ENCODE data around the gene ROMO1. TPM values are rescaled to one million over a fixed set of nuclear protein-coding genes. Genes with fewer than 3 reads are reported as not detected.
A peak's percentile ranks its signal among the peaks of the same experiment; 100 is the strongest.
"Not testable (repeated sequence)": the region's sequence is repeated elsewhere in the genome, so short reads cannot be mapped to it uniquely, and the experiment has no call there.

Gene ROMO1
- total and polyA plus RNA-seq, 10 of the 15 experiments (the other 5 are each of a cell fraction or from before 2014, with no cell fraction given) = 23.2 to 631 (median 352) TPM

- H3K27me3 ChIP-seq (replicated peaks in 1 of 2; ENCODE audit: control insufficient read depth in 2 of 2, insufficient read depth in 2 of 2, low read length in 1 of 2); H3K4me3 ChIP-seq; BruUV-seq (replicated peaks); RAD21 ChIA-PET (ENCODE audit: unreplicated experiment); in situ Hi-C loops (cut with MboI); ATAC-seq; H3K9me3 ChIP-seq (replicated peaks; ENCODE audit: control insufficient read depth, insufficient read depth, low read length); H3K9ac ChIP-seq (ENCODE audit: control insufficient read depth, insufficient read depth, low read length); intact Hi-C loops (cut with micrococcal nuclease; ENCODE audit: unreplicated experiment); H4K20me1 ChIP-seq (ENCODE audit: control insufficient read depth, insufficient read depth); H2AFZ ChIP-seq (ENCODE audit: control insufficient read depth, low read depth, low read length); FAIRE-seq; DNase-seq (ENCODE audit: low read depth, low spot score); H3K4me2 ChIP-seq (ENCODE audit: control insufficient read depth, insufficient read depth); H3K27ac ChIP-seq (ENCODE audit: control insufficient read depth, insufficient read depth); H3K4me1 ChIP-seq (ENCODE audit: control insufficient read depth, insufficient read depth, low read length): not testable (repeated sequence)
- Histone ChIP-seq H3K36me3 (ENCODE audit: control insufficient read depth in 2 of 2, insufficient read depth in 2 of 2, low read length in 1 of 2) (peaks cover 29 to 59% of the 10 kb centered on the region in 2 experiments), H3K79me2 (ENCODE audit: control insufficient read depth, insufficient read depth, low read length) (peaks cover 35% of the 10 kb centered on the region)
- CTCF ChIA-PET = interaction anchor here (0.6 to 1.9 kb wide), 3 partner anchors 12 to 19 kb away, joined by 3 to 4 read pairs (median 4); partner anchors contain the start of genes NFS1 and ROMO1
- TF ChIP-seq POLR2AphosphoS5 (IDR thresholded peaks at IDR 0.05; ENCODE audit: low read length) = peak; percentile 35; the same call in 1 of the 2 replicates
- 88% methylated on average over 8 of the region's 8 CpGs for WGBS (ENCODE audit: insufficient coverage, insufficient replicate concordance, low lambda C conversion rate, missing lambda C conversion rate)
- POLR2A ChIA-PET = interaction anchor here (0.6 to 2.9 kb wide), 5 partner anchors 10 to 95 kb away, joined by 3 to 15 read pairs (median 5); no protein-coding TSS in a partner anchor
- SMC1A ChIA-PET (ENCODE audit: uncharacterized antibody, unreplicated experiment) = interaction anchor here (0.7 to 2.1 kb wide), 3 partner anchors 13 to 191 kb away, joined by 3 to 7 read pairs (median 6); no protein-coding TSS in a partner anchor
Observed at GRCh38 chr20:35718321-35718720, 19.1 kb downstream of the ROMO1 start.

GRCh38 chr20:35718972-35719635 lies 19.9 kb downstream of the ROMO1 start:
- no peak overlapping the region for H3K9ac ChIP-seq (ENCODE audit: control insufficient read depth, insufficient read depth, low read length)
- no peak overlapping the region for H3K4me3 ChIP-seq
- peaks cover 10% of the 10 kb centered on the region for H4K20me1 ChIP-seq (ENCODE audit: control insufficient read depth, insufficient read depth)
- H3K36me3 ChIP-seq (ENCODE audit: control insufficient read depth in 2 of 2, insufficient read depth in 2 of 2, low read length in 1 of 2) = peaks cover 31 to 63% of the 10 kb centered on the region in 2 experiments
- H3K4me2 ChIP-seq (ENCODE audit: control insufficient read depth, insufficient read depth) = no peak overlapping the region
- ChIA-PET SMC1A (ENCODE audit: uncharacterized antibody, unreplicated experiment) (interaction anchor here (0.7 to 2.1 kb wide), 7 partner anchors 9 to 190 kb away, joined by 3 to 7 read pairs (median 4); no protein-coding TSS in a partner anchor), CTCF (interaction anchor here (1.3 to 1.9 kb wide), 4 partner anchors 9 to 19 kb away, joined by 3 to 4 read pairs (median 4); partner anchors contain the start of genes NFS1 and ROMO1), POLR2A (interaction anchor here (1.2 to 2.9 kb wide), 4 partner anchors 9 to 13 kb away, joined by 3 to 15 read pairs (median 4); no protein-coding TSS in a partner anchor), RAD21 (ENCODE audit: unreplicated experiment) (interaction anchor here (1.1 kb wide), 1 partner anchor 165 kb away, joined by 3 read pairs; no protein-coding TSS in a partner anchor)
- H3K79me2 ChIP-seq (ENCODE audit: control insufficient read depth, insufficient read depth, low read length) = peaks cover 38% of the 10 kb centered on the region
- DNase-seq (ENCODE audit: low read depth, low spot score) (no peak), FAIRE-seq (no peak), ATAC-seq (no peak)
- peaks cover 3% of the 10 kb centered on the region; the same call in 1 of the 2 replicates for H3K4me1 ChIP-seq (ENCODE audit: control insufficient read depth, insufficient read depth, low read length)
- 99% methylated on average over 12 of the region's 12 CpGs for WGBS (ENCODE audit: insufficient coverage, insufficient replicate concordance, low lambda C conversion rate, missing lambda C conversion rate)
- H2AFZ ChIP-seq (ENCODE audit: control insufficient read depth, low read depth, low read length) = no peak overlapping the region
- H3K9me3 ChIP-seq (replicated peaks; ENCODE audit: control insufficient read depth, insufficient read depth, low read length) = no peaks in the 10 kb centered on the region
- TF ChIP-seq MEF2A (IDR thresholded peaks at IDR 0.05; ENCODE audit: insufficient read depth, low read depth, low read length) (no peak), POLR2A (IDR thresholded peaks at IDR 0.05; ENCODE audit: low read depth, low read length) (0 out of 2 replicates have a peak, but pooled peaks have one; percentile 7), FOS (IDR thresholded peaks at IDR 0.05; ENCODE audit: borderline replicate concordance, extremely low read depth, insufficient read length) (no peak), USF2 (IDR thresholded peaks at IDR 0.05; ENCODE audit: borderline replicate concordance, low read depth, low read length) (no peak), POLR2AphosphoS5 (IDR thresholded peaks at IDR 0.05; ENCODE audit: low read length) (peak; percentile 64), CEBPB (IDR thresholded peaks at IDR 0.05; ENCODE audit: borderline replicate concordance in 1 of 2, low read depth in 2 of 2, low read length in 2 of 2) (no peak), ATF3 (IDR thresholded peaks at IDR 0.05; ENCODE audit: borderline replicate concordance, extremely low read depth, low read depth, low read length) (no peak), USF1 (IDR thresholded peaks at IDR 0.05; ENCODE audit: borderline replicate concordance, extremely low read length, insufficient read depth, low read depth, low read length) (no peak)
- in situ Hi-C loops (cut with MboI) (no loop called here), intact Hi-C loops (cut with micrococcal nuclease; ENCODE audit: unreplicated experiment) (no loop called here)
- no TSS peak for BruUV-seq (replicated peaks)
- no peaks in the 10 kb centered on the region for H3K27me3 ChIP-seq (replicated peaks in 1 of 2; ENCODE audit: control insufficient read depth in 2 of 2, insufficient read depth in 2 of 2, low read length in 1 of 2)
- no peak overlapping the region for H3K27ac ChIP-seq (ENCODE audit: control insufficient read depth, insufficient read depth)

All from GM12878 (cell line).